HUES64 (cell line): ENCODE data around the gene CYP27B1.
A peak's percentile ranks its signal among the peaks of the same experiment; 100 is the strongest.

Experiments used
- H3K27ac ChIP-seq: 2 replicates; pipeline ENCODE4 v1.7.0; 2013; ENCODE audit warnings: low read depth, low read length, inconsistent platforms
- H3K27me3 ChIP-seq: 2 replicates; pipeline ENCODE4 v1.6.1; 2013; ENCODE audit warnings: mild to moderate bottlenecking, low read length; ENCODE audit not compliant: insufficient read depth
- H3K36me3 ChIP-seq: 2 replicates; pipeline ENCODE4 v1.6.1; 2013; ENCODE audit warnings: mild to moderate bottlenecking, low read length; ENCODE audit not compliant: insufficient read depth
- H3K4me1 ChIP-seq: 2 replicates; pipeline ENCODE4 v1.6.1; 2013; ENCODE audit warnings: mild to moderate bottlenecking, low read length, moderate library complexity; ENCODE audit not compliant: insufficient read depth
- H3K4me3 ChIP-seq: 2 replicates; pipeline ENCODE4 v1.5.1; 2013; ENCODE audit warnings: mild to moderate bottlenecking, low read length, moderate library complexity
- H3K9ac ChIP-seq: 2 replicates; pipeline ENCODE4 v1.6.1; 2013; ENCODE audit warnings: mild to moderate bottlenecking, low read depth, low read length
- H3K9me3 ChIP-seq: 2 replicates; pipeline ENCODE4 v1.6.1; 2013; ENCODE audit warnings: low read depth, low read length; ENCODE audit not compliant: insufficient read depth
- WGBS: fragments of 150-250, 120-280 bp; methylation state at CpG from one replicate; pipeline ENCODE4 v1.1.7; 2013; ENCODE audit warnings: missing lambda C conversion rate; 5-methylcytosine and 5-hydroxymethylcytosine counted together

CYP27B1 gene

GRCh38 chr12:57745485-57745881 lies 21.4 kb downstream of the CYP27B1 start:
- Histone ChIP-seq H3K4me1 (no peaks in the 10 kb centered on the region), H3K4me3 (peak overlapping the region; percentile 67), H3K36me3 (peaks cover 43% of the 10 kb centered on the region), H3K27ac (peak overlapping the region; percentile 96), H3K9me3 (no peaks in the 10 kb centered on the region), H3K9ac (peak overlapping the region; percentile 84), H3K27me3 (peaks cover 26% of the 10 kb centered on the region)
- WGBS, result 53% methylated on average over 8 of the region's 8 CpGs

DNA sequence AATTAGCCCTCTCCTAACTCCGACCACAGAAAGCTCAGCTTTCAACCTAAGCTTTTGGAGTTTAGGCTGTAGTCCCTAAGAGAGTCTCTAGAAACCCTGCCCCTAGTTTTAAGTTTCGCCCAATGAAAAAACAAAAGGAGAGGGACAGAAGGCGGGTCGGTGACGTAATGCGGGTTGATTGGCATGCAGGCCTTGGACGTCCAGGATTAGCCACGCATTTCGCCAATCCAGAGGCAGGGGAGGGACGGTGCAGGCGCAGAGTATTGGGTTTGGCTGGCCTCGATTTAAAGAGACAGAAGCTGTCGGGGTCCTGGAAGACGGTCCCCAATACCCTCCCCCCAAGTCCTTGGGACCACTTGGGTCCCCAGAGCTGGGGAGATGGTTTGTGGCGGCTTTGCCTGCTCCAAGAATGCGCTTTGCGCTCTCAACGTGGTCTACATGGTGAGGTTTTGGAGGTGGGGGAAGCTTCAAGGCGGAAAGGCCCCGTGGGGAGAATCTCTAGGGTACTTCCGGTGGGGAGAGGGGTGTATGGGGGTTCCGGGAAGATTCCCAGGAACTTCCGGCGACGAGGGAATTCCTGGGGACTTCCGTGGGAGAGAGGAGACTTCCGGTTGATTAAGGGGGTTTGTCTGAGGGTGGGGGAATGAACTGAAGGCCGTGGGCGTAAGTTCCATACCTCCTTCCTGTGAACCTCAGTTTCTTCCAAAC lies 21.9 kb downstream of the CYP27B1 start, which contains the start of gene TSPAN31:
TSPAN31 (plus strand) TSS at position 263 of the 708 bp plus-strand sequence; CDS start at position 379, 116 bp downstream.
- Histone ChIP-seq H3K4me1 (no peaks in the 10 kb centered on the region), H3K9me3 (no peaks in the 10 kb centered on the region), H3K9ac (peak within 1 kb of the TSS; percentile 84), H3K36me3 (peaks cover 38% of the 10 kb centered on the region), H3K27ac (peak within 1 kb of the TSS; percentile 96), H3K4me3 (peak within 1 kb of the TSS; percentile 67), H3K27me3 (peaks cover 32% of the 10 kb centered on the region)
- 2% methylated on average over 29 of the region's 29 CpGs for WGBS

GRCh38 chr12:57744194-57744776 lies 22.6 kb downstream of the CYP27B1 start:
- Histone ChIP-seq H3K4me1 (0 out of 2 replicates have a peak, but pooled peaks cover under 1% of the 10 kb centered on the region), H3K36me3 (peaks cover 34% of the 10 kb centered on the region), H3K9me3 (no peaks in the 10 kb centered on the region), H3K4me3 (peak overlapping the region; percentile 67), H3K27me3 (peaks cover 38% of the 10 kb centered on the region), H3K27ac (peak overlapping the region; percentile 96; the same call in 1 of the 2 replicates), H3K9ac (peak overlapping the region; percentile 84)
- 29% methylated on average over 21 of the region's 21 CpGs for WGBS

GRCh38 chr12:57743769-57744168 lies 23.1 kb downstream of the CYP27B1 start:
- Histone ChIP-seq H3K9me3 (no peaks in the 10 kb centered on the region), H3K27me3 (peaks cover 43% of the 10 kb centered on the region), H3K4me3 (0 out of 2 replicates have a peak overlapping the region, but pooled peaks have one; percentile 67), H3K9ac (no peak overlapping the region), H3K27ac (no peak overlapping the region), H3K4me1 (0 out of 2 replicates have a peak, but pooled peaks cover 4% of the 10 kb centered on the region), H3K36me3 (peaks cover 29% of the 10 kb centered on the region)
- 100% methylated on average over 2 of the region's 2 CpGs for WGBS

DNA sequence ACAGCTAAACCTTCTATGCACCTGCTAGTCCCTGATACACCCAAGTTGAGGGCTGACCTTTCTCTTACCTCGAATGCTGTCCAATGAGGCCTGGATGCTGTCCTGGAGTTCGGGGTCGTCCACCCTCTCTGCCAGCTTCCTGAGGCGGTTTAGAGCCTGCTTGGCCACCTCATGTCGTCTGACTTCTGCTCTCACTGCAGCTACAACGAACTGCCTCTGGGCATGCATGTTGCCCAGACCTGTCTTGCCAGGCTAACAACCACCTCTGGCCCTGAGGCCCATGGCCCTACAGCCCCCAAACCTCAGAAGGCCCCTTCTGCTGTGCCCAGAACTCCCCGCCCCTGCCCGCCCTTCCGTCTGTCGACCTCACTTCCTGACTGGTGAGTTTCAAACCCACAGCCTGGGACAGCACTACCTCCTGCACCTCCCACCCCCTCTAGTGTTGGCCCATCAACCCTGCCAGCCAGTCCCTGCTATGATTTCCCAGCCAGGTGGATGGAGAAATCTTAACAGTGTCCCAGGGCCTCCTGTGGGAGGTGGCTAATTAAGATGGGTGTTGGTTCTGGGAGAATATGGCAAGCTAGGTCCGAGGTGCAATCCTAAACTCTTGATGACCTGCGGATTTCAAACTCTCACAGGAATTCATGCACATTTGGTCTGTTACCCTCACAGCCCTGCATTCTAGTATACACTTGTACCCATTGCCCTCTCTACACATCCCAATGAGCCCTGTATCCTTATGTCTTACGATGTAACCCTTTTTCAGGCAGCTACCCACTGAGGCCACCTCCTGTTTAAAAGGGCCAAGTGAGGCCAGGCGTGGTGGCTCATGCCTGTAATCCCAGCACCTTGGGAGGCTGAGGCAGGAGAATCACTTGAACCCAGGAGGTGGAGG lies 24.8 kb downstream of the CYP27B1 start:
- H3K9ac ChIP-seq, result no peak overlapping the region
- no peak overlapping the region for H3K4me3 ChIP-seq
- WGBS, result 59% methylated on average over 14 of the region's 14 CpGs
- peaks cover 5% of the 10 kb centered on the region; the same call in 1 of the 2 replicates for H3K4me1 ChIP-seq
- H3K27me3 ChIP-seq, result peaks cover 59% of the 10 kb centered on the region
- no peak overlapping the region for H3K27ac ChIP-seq
- peaks cover 14% of the 10 kb centered on the region for H3K36me3 ChIP-seq
- no peaks in the 10 kb centered on the region for H3K9me3 ChIP-seq

DNA sequence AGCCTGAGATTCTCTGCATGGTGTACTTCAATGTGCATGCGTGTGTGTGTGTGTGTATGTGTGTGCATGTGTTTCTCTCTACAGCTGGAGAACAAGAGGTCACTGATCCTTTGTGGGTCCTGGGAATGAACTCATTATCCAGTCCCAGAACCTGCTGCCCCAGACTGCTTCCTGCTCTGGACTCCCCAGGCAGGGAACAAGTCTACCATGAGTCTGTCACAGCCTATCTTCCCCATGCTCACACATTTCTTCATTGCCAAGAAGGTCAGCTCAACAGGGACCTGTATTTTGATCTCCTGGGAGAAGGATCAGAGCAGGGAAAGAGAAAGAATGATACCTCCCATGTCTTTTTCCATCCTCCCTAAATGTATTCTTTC lies 25.5 kb downstream of the CYP27B1 start:
- Histone ChIP-seq H3K4me3 (no peak overlapping the region), H3K9ac (no peak overlapping the region), H3K36me3 (peaks cover 7% of the 10 kb centered on the region), H3K27me3 (peaks cover 66% of the 10 kb centered on the region), H3K9me3 (no peaks in the 10 kb centered on the region), H3K27ac (no peak overlapping the region), H3K4me1 (peaks cover 12% of the 10 kb centered on the region)
- WGBS, result 83% methylated on average over 1 of the region's 1 CpG

DNA sequence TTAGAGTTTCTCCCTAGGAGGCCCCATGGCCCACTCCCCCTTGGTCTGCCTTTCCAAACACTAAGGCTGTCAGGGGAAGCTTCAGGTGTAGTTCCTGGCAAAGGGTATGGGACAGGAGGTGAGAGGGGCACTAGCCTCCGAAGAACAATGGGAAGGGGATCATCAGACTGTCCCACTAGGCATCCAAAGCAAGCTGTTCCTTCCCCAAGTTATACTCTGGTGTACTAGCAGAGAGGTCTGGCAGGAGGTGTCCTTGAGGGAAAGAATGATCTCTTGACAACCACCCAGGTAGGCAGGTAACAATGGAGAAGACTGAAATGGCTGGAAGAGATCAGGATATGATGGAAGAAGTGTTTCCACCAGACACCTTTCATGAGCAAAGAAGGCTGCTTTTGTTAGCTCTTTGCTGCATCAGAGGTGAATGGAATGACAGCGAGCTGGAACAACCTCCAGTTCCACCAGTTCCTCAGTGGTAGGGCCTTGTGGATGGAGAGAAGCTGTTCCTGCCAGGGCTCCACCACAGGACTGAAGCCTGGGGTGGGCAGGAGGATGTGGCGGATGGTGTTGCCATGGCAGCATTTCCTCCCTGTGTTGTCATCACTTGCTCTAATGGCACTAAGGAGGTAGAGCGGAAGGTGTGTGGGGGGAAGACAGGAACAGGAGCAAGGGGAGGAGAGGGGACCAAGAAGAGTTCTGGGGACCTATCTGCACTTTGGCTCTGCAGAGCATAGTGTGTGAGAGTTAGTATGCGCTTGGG lies 26.0 kb downstream of the CYP27B1 start:
- H3K9ac ChIP-seq, result no peak overlapping the region
- H3K4me1 ChIP-seq, result peaks cover 12% of the 10 kb centered on the region
- WGBS, result 73% methylated on average over 5 of the region's 5 CpGs
- no peak overlapping the region for H3K27ac ChIP-seq
- H3K36me3 ChIP-seq, result 0 out of 2 replicates have a peak, but pooled peaks cover 2% of the 10 kb centered on the region
- H3K4me3 ChIP-seq, result no peak overlapping the region
- peaks cover 72% of the 10 kb centered on the region for H3K27me3 ChIP-seq
- no peaks in the 10 kb centered on the region for H3K9me3 ChIP-seq

- no peak overlapping the region for H3K9ac ChIP-seq
Measured at GRCh38 chr12:57739914-57740538, 26.9 kb downstream of the CYP27B1 start.

GRCh38 chr12:57739387-57739786 lies 27.5 kb downstream of the CYP27B1 start:
- Histone ChIP-seq H3K27ac (no peak overlapping the region), H3K4me3 (peak overlapping the region; percentile 44; the same call in 1 of the 2 replicates), H3K27me3 (peaks cover 86% of the 10 kb centered on the region), H3K4me1 (peaks cover 12% of the 10 kb centered on the region), H3K9me3 (no peaks in the 10 kb centered on the region), H3K36me3 (no peaks in the 10 kb centered on the region), H3K9ac (no peak overlapping the region)
- WGBS, result 23% methylated on average over 7 of the region's 7 CpGs

More at GRCh38 chr12:57739914-57740538, 26.9 kb downstream of the CYP27B1 start:
- Histone ChIP-seq H3K4me3 (no peak overlapping the region), H3K27ac (no peak overlapping the region), H3K36me3 (no peaks in the 10 kb centered on the region), H3K4me1 (peaks cover 12% of the 10 kb centered on the region), H3K27me3 (peaks cover 80% of the 10 kb centered on the region), H3K9me3 (no peaks in the 10 kb centered on the region)
- 31% methylated on average over 10 of the region's 10 CpGs for WGBS

DNA sequence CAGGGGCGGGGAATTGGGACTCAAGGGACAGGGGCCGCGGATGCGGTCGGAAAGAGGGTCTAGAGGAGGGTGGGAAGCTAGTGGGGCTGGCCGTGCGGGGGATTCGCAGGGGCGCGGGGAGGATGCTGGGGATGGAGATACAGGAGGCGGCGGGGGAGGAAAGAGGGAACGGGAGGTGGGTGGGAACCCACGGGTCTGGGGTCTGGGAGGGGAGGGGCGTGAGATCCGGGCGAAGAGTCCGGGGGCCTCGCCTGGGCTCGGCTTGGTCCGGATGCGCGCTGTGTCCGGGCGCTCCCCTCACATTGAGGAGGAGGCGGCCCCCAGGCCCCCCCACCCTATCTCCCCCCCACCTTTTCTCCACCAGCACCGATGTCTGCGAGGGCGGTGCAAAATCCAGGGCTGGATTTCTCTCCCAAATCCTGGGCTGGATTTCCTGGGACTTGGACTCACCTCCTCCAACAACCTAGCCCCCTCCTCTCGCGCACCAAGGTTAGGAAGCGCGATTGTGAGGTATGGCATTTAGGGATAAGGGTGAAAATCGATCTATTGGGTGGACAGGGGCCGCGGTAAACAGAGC lies 28.1 kb downstream of the CYP27B1 start, which contains the start of gene AGAP2:
AGAP2 (minus strand) TSS at position 82 of the 577 bp plus-strand sequence. CDS start 496 bp downstream, outside the sequence.
- H3K27ac ChIP-seq, result no peak within 1 kb of the TSS
- H3K4me3 ChIP-seq, result peak within 1 kb of the TSS; percentile 44
- no peak within 1 kb of the TSS for H3K9ac ChIP-seq
- H3K36me3 ChIP-seq, result no peaks in the 10 kb centered on the region
- peaks cover 92% of the 10 kb centered on the region for H3K27me3 ChIP-seq
- no peaks in the 10 kb centered on the region for H3K9me3 ChIP-seq
- peaks cover 12% of the 10 kb centered on the region for H3K4me1 ChIP-seq
- under 1% methylated on average over 35 of the region's 36 CpGs for WGBS
